Measurements from ENCODE around the gene IGIP.

Gene IGIP

DNA sequence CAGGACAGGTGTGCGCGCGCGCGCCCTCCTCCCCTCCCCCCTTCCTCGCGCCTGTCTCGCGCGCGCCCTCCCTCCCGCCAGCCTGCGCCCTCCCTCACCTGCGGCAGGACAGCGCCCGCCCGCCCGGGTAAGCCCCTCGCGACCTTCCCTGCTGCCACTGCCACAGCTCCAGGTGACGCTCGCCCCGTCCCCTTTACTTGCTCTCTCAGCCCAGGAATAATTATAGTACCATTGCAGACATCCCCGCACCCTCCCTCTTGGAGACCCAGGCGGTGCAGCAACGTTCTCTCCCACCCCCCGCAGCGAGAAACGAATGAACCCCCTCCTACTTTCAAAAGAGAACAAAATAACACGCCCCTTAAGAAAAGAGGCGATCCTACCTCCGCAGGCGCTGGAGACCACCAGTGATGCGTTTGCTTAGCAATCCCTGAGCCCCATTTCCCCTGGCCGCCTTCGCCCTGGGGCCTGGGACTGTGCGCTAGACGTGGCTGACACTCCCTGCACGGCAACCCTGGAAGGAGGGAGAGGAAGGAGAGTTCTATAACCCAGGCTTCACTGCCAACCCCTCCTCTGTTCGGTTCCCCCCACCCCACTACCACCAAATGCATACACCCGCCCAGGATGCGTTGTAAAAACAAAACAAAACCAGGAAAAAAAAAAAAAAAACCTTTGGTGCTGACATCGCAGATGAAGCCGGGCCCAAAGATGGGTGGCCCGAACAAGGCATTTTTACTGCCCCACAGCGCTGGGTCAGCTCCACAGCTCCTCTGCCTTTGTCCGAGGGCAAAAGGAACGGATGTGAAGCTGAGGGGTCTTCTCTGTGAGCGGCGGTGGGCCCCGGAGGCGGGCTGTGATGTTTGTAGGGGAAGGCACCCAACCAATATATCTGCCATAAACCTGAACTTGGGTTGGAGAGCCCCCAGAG lies 17.4 kb upstream of the IGIP start:
- TF ChIP-seq GATA2 (IDR thresholded peaks at IDR 0.05; ENCODE audit: low read depth, low read length): no peak

DNA sequence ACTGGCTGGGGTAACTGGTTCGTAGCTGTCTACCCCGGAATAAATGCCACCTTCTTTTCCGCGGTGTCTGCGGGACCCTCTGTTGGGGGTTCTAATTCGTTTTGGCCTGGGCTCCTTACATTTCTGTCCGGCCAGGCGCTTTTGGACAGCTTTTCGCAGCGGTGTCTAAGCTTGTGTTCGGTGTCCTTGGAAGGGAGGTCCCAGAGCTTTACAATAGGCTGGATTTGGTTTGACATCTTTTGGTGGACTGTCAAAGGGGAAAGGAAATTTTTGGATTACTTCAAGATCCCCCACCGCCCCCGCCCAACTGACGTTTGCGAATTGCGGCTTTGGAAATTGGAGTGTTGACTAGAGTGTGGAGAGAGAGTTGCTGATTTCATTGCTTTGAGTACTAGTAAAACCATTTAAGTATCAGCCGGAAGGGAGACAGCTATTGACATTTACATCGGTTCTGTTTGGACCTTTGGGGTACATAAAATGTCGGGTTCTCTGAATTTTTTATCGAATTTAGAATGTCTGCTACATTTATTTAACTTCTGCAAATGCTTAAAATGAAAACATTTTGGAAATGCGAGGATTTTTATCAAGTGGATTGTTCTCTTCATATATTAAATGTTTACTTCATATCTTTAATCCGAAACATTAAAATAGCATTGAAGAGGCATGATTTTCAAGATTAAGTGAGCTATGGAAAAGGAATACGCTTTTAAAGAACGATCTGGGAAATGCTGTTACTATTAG lies 16.5 kb upstream of the IGIP start:
- TF ChIP-seq GATA2 (IDR thresholded peaks at IDR 0.05; ENCODE audit: low read depth, low read length) (no peak), GATA3 (IDR thresholded peaks at IDR 0.05; ENCODE audit: low read depth, low read length) (no peak)

DNA sequence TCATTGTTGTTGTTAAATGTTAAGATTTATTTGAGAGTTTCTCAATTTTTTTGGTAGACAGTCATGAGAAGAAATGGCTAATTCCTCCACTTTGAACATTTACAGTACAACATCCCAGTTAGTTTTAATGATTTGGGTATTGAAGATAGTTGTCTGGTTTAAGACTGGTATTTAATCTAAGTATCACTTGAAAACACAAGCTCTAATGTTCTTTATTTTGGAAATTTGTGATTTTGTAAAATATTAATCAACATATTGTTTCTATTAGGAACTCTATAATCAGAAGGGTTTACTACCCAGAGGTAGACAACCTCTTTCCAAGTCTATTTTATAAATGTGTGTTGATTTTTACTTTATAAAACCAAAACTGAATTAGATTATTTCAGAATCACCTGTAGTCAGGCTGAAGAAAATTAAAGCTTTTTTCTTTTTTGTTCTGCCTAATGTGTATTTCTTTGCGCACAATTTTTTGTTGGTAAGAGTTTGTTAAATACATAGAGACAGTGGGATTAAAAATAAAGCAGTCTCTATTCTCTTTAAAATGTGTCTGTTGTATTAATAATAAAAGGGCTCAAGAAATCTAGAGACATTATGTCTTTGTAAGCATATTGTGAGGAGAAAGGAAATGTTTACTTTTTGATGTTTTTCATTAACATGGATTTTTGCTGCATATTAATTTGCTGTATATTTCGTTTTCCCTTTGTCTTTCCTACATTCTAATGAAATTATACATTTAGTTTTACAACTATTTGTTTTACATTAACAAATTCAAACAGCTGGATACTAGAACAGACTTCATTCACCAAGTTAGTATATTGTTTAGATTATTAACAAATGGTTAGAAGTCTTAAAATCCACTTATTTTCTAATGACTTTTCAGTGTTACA lies 15.7 kb upstream of the IGIP start:
- no peak for TF ChIP-seq GATA3 (IDR thresholded peaks at IDR 0.05; ENCODE audit: low read depth, low read length)
- TF ChIP-seq GATA2 (IDR thresholded peaks at IDR 0.05; ENCODE audit: low read depth, low read length): no peak

DNA sequence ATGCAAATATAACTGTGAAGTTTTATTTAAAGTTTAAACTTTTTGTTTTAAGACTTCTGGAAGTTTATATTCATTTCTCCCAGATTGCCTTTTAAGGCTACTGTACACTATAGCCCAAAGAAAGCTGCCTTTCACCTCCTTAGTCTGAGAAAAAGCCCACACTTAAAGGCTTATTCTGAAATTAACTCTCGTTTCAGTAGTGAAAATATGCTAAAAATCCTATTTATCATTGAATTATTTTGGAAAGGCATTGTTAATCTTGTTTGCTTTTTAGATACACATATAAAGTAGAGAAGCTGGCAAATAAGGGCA lies 15.1 kb upstream of the IGIP start:
- no peak for TF ChIP-seq GATA3 (IDR thresholded peaks at IDR 0.05; ENCODE audit: low read depth, low read length)
- no peak for TF ChIP-seq GATA2 (IDR thresholded peaks at IDR 0.05; ENCODE audit: low read depth, low read length)

DNA sequence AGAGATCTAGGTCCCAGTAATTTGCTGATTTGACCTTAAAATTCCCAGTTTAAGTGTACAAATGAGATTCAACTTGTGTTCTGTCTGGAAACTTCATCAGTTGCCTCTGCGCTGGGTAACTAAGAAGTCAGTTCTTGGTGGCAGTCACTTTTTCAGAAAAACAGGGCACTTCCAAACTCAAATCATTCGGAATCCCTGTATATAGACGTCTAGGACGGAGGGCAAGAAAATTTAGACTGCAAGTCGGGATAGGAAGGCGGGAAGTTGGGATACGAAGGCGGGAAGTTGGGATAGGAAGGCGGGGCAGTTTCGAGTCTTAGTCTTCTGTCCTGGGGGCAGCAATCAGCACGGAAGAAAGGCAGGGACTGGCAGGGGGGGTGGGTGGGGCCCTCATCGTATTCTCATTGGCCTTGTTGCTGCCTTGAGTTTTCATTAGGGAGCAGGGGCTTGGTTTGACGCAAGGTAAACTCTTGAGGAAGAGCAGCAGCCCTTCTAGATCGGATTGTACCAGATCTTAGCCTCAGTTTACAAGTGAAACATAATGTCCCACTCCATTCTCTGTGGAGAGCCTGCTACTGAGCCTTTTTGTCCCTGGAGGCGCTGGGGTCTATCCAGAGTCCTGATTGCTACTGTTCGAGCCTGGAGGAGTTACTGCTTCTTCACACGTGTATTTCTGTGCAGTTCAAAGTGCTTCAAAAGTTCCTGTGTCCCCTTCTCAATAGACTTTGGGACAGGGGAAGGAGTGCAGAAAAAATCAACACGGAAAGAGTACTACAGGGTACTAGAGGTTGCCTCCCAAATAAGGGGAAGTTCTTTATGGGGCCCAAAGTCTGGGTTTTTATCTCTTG lies 14.5 kb upstream of the IGIP start:
- TF ChIP-seq GATA2 (IDR thresholded peaks at IDR 0.05; ENCODE audit: low read depth, low read length): no peak
- TF ChIP-seq GATA3 (IDR thresholded peaks at IDR 0.05; ENCODE audit: low read depth, low read length): no peak

DNA sequence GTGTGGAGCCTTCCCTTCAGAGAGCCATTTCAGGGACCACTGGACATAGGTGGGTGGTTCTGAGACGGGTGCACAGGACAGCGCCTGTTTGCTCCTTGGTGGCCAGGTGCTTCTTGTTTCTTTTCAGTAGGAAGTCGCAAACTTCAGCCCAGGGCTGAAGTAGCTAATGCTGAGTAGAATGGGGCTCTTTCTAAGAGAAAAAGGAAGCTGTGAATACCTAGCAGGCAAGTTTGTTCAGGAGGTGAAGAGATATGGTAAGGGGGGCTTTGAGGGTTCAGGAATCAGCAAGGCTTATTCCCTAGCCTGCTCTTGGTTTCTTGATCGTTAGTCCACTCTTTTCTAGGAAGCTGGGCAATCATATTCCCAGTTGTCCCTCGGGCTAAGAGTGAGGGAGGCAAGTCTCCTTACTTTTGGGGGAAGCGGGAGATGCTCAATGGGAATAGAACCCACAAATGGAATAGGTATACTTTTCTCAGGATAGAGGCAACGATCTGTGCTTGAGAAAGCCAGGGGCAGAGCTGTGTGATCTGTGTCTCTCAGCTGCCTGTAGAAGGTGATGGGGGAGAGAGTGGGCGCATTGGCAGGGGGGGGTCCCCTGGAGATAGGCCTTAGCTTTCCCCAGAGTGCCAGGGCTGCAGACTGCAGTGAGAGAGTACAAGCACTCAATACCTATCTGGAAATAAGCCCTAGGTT lies 13.7 kb upstream of the IGIP start:
- TF ChIP-seq GATA2 (IDR thresholded peaks at IDR 0.05; ENCODE audit: low read depth, low read length): no peak
- no peak for TF ChIP-seq GATA3 (IDR thresholded peaks at IDR 0.05; ENCODE audit: low read depth, low read length)

DNA sequence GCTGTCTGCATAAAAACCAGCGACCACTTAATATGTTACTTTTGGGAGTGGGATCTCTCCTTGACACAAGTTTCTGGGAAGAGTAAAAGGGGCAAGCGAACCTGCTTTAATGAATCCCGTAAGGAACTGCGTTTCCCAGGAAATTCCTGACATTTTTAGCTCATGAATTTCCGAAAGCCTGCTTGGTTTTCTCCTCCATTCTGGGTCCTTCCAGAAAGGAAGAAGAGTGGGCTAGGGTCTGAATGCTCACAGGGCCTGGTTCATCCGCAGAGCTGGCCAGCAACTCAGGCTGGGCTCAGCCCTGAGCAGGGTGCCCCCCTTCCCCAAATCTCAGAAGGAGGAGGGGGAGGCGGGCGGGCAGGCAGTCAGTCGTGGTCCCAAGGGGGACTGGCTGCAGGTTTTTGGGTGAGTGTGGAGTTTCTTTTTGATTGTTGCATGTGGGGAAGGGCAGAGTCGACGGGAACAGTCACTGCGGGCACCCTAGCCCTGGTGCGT lies 13.0 kb upstream of the IGIP start:
- TF ChIP-seq GATA3 (IDR thresholded peaks at IDR 0.05; ENCODE audit: low read depth, low read length) (no peak), GATA2 (IDR thresholded peaks at IDR 0.05; ENCODE audit: low read depth, low read length) (no peak)

DNA sequence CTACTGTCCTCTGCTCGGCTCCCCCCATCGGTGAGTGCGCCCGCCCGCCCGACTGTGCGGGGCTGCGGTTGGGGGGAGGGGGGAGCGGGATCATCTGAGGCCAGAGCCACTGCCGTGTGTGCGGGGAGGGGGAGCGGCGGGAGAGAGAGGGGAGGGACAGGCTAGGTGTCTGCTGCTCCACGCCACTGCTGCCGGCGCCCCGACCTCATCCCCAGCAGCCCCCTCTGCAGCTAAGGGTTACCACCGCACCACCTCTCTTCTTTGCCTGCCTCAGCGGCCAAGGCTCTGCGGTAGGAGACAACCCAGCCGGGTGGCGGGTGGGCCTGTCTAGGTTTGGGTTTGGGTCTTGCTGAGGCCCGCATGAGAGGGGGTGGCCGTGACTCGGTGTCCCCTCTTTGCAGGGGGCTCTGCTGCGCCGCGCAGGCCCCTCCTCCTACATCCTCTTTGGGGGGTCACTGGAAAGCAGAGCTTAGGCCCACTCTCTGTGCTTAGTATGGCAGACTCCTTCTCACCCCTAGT lies 12.5 kb upstream of the IGIP start:
- TF ChIP-seq GATA2 (IDR thresholded peaks at IDR 0.05; ENCODE audit: low read depth, low read length): no peak

DNA sequence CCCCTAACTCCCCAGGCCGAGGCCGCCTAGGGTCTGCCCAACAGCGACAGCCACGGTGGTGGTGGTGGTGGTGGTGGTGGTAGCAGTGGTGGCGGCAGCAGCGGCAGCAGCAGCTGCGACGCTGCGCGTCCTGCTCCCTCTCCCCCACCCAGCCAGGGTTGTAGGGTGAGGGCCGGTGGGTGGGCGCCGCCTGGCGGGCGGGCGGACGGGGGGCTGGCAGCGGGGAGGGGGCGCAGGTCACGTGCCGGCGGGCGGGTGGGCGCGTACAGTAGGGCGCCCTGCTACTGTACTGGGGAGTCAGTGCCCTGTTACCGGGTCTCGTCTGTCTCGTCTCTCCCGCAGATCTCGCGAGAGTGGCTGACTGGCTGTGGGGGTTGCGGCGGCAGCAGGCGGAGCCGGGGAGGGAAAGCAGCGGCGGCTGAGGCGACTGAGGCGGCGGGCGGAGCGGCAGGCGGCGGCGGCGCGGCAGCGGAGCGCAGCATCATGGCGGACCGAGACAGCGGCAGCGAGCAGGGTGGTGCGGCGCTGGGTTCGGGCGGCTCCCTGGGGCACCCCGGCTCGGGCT lies 12.0 kb upstream of the IGIP start, which contains the start of gene PURA:
Gene PURA, plus strand, starts transcription at position 411 of the 565 bp plus-strand sequence. Its CDS starts 73 bp downstream, at position 484.
- no peak for TF ChIP-seq GATA3 (IDR thresholded peaks at IDR 0.05; ENCODE audit: low read depth, low read length)
- TF ChIP-seq GATA2 (IDR thresholded peaks at IDR 0.05; ENCODE audit: low read depth, low read length): no peak

DNA sequence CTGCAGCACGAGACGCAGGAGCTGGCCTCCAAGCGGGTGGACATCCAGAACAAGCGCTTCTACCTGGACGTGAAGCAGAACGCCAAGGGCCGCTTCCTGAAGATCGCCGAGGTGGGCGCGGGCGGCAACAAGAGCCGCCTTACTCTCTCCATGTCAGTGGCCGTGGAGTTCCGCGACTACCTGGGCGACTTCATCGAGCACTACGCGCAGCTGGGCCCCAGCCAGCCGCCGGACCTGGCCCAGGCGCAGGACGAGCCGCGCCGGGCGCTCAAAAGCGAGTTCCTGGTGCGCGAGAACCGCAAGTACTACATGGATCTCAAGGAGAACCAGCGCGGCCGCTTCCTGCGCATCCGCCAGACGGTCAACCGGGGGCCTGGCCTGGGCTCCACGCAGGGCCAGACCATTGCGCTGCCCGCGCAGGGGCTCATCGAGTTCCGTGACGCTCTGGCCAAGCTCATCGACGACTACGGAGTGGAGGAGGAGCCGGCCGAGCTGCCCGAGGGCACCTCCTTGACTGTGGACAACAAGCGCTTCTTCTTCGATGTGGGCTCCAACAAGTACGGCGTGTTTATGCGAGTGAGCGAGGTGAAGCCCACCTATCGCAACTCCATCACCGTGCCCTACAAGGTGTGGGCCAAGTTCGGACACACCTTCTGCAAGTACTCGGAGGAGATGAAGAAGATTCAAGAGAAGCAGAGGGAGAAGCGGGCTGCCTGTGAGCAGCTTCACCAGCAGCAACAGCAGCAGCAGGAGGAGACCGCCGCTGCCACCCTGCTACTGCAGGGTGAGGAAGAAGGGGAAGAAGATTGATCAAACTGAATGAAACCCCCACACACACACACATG lies 11.2 kb upstream of the IGIP start:
- no peak for TF ChIP-seq GATA3 (IDR thresholded peaks at IDR 0.05; ENCODE audit: low read depth, low read length)
- TF ChIP-seq GATA2 (IDR thresholded peaks at IDR 0.05; ENCODE audit: low read depth, low read length): no peak

DNA sequence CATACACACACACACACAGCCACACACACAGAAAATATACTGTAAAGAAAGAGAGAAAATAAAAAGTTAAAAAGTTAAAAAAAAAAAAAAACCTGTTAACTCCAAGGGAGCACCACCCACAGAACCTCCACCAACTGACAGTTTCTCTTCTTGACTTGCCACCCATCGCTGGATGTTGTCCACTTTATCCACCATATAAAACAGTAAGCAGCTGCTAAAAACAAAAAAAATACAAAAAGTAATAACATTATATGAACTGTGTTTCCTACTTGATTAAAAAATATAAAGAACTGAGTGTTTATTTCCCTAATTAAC lies 10.6 kb upstream of the IGIP start:
- TF ChIP-seq GATA2 (IDR thresholded peaks at IDR 0.05; ENCODE audit: low read depth, low read length) (no peak), GATA3 (IDR thresholded peaks at IDR 0.05; ENCODE audit: low read depth, low read length) (no peak)

Data from SH-SY5Y (cell line).